Measurements from ENCODE around the gene VTI1A.

DNA sequence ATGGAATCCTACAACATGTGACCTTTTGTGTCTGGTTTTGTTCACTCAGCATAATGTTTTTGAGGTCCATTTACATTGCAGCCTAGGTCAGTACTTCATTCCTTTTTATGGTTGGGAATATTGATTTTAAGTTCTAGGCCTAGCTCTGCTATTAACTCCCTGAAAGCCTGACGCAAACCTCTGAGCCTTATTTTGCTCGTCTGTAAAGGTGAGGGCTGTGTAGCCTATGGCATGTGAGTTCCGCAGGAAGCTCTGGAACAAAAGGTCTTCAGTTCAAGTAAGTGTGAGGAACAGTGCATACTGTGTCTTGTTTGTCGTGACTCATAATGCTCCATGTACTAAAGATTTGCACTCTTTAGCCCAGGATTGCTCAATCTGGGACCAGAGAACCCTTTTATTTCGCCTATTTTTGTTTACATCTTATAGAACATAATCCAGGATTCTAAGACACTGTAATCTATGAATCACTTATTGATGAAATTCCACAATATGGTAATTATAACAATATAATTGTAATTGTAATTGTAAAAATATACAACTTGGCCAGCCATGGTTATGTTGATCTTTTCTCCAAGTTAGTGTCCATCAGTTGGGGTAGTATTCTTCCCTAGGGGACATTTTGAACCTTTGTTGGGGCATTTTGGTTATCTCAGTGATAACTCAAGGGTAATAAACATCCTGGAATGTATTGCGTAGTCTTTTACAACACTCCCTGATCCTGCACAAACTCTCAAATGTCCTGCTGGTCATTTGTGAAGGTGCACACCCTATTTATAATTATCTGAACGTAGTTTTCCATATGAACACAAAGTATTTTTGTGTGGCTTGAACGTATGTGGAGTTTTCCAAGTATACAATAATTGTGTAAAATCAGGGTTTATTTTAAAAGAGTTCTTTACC lies 184.7 kb downstream of the VTI1A start:
- TF ChIP-seq, protein P1, sequence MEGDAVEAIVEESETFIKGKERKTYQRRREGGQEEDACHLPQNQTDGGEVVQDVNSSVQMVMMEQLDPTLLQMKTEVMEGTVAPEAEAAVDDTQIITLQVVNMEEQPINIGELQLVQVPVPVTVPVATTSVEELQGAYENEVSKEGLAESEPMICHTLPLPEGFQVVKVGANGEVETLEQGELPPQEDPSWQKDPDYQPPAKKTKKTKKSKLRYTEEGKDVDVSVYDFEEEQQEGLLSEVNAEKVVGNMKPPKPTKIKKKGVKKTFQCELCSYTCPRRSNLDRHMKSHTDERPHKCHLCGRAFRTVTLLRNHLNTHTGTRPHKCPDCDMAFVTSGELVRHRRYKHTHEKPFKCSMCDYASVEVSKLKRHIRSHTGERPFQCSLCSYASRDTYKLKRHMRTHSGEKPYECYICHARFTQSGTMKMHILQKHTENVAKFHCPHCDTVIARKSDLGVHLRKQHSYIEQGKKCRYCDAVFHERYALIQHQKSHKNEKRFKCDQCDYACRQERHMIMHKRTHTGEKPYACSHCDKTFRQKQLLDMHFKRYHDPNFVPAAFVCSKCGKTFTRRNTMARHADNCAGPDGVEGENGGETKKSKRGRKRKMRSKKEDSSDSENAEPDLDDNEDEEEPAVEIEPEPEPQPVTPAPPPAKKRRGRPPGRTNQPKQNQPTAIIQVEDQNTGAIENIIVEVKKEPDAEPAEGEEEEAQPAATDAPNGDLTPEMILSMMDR (IDR thresholded peaks at IDR 0.05; ENCODE audit: low read depth, low read length): no peak
- TF ChIP-seq POLR2A (IDR thresholded peaks at IDR 0.05; ENCODE audit: extremely low read depth, insufficient read length): no peak

All from NB4 (cell line).